ENCODE data around the gene PRRT1. TPM values are rescaled to one million over a fixed set of nuclear protein-coding genes. Genes with fewer than 3 reads are reported as not detected.
A peak's percentile ranks its signal among the peaks of the same experiment; 100 is the strongest.
"Not testable (repeated sequence)": the region's sequence is repeated elsewhere in the genome, so short reads cannot be mapped to it uniquely, and the experiment has no call there.

Gene PRRT1
- total RNA-seq, 4 donors from 2014 or later: 0.49 to 0.81 (median 0.67) TPM; not detected in 1

DNA sequence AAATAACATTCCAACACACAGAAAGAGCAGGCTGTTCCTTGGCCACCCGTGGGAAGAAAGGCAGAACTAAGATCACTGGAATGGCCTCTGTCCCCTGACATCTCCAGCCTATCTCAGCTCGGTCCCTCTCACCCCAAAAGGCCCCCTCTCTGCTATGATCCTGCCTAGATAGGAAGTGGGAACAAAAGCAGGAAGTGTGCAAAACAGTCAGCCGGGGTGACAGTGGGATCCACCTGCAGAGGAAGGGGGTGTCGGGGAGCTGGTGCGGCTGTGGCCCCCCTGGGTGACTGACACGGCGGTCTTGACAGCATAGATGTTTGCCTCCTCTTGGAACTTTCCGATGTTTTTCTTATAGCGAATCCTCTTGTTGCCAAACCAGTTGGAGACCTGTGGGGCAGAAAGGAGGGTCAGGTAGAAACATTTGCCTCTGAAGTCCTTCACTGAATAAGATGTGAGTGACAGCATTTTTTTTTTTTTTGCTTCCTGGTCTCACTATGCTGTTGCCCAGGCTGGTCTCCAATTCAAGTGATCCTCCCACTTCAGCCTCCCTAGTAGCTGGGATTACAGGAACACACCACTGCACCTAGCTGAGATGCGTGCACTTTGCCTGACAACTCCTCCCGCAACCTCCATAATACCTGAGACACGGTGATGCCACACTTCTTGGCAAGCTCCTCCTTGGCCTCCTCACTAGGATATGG lies 35.4 kb upstream of the PRRT1 start:
- DNase-seq: no peak
- Histone ChIP-seq H3K36me3 (peaks cover 6 to 20% of the 10 kb centered on the region in 2 donors), H3K4me3 (replicated peaks in 1 of 3) (no peak overlapping the region), H3K4me1 (peaks cover 32 to 58% of the 10 kb centered on the region in 2 donors), H3K27me3 (no peaks in the 10 kb centered on the region), H3K27ac (peak overlapping the region in 2 of 3 donors; percentile 85 to 88), H3K9me3 (no peaks in the 10 kb centered on the region)
- 64 to 73% methylated on average over 12 of the region's 12 CpGs for WGBS, 2 donors
- intact Hi-C loops (cut with DNase I): no loop called here
- TF ChIP-seq POLR2A (IDR thresholded peaks at IDR 0.05): no peak
- TF ChIP-seq CTCF (IDR thresholded peaks at IDR 0.05): no peak

GRCh38 chr6:32186151-32186840 lies 34.6 kb upstream of the PRRT1 start:
- Histone ChIP-seq H3K27ac (peak overlapping the region; percentile 85 to 88 (median 88)), H3K4me1 (peaks cover 32 to 57% of the 10 kb centered on the region in 2 donors), H3K36me3 (peaks cover 8 to 22% of the 10 kb centered on the region in 2 donors)
- 72 to 79% methylated on average over 10 of the region's 10 CpGs for WGBS, 2 donors
- intact Hi-C loops (cut with DNase I); DNase-seq; H3K27me3 ChIP-seq; H3K9me3 ChIP-seq; H3K4me3 ChIP-seq (replicated peaks in 1 of 3): not testable (repeated sequence)

DNA sequence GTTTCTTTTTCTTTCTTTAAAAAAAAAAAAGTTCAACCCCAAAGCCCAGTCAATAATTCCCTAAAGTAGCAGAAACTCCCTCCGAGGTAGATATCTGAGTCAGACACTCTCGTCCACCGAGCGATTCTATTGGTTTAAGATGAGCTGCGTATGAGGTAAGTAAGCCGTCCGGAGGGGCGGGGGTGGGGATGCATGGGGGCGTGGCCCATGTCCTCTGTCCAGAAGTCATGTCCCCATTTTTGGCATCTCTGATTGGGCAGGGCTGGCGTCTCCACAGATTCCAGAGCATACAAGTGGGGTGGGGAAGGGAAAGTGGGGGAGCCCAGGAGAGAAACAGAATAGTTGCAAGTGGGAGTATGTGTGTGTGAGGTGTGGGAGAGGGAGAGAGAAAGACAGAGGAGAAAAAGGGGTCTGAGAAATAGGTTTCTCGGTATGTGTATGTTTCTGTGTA lies 34.0 kb upstream of the PRRT1 start:
- H3K4me3 ChIP-seq (replicated peaks in 1 of 3); H3K9me3 ChIP-seq; intact Hi-C loops (cut with DNase I); H3K27me3 ChIP-seq: not testable (repeated sequence)
- H3K36me3 ChIP-seq: peaks cover 11 to 27% of the 10 kb centered on the region in 2 donors
- H3K4me1 ChIP-seq: peaks cover 32 to 52% of the 10 kb centered on the region in 2 donors
- peak overlapping the region; percentile 85 to 88 (median 88) for H3K27ac ChIP-seq
- peak in 1 of 2 donors; percentile 69 for TF ChIP-seq POLR2A (IDR thresholded peaks at IDR 0.05)
- peak; percentile 92 to 96 for DNase-seq
- WGBS, 2 donors: 19% methylated on average over 11 of the region's 11 CpGs

DNA sequence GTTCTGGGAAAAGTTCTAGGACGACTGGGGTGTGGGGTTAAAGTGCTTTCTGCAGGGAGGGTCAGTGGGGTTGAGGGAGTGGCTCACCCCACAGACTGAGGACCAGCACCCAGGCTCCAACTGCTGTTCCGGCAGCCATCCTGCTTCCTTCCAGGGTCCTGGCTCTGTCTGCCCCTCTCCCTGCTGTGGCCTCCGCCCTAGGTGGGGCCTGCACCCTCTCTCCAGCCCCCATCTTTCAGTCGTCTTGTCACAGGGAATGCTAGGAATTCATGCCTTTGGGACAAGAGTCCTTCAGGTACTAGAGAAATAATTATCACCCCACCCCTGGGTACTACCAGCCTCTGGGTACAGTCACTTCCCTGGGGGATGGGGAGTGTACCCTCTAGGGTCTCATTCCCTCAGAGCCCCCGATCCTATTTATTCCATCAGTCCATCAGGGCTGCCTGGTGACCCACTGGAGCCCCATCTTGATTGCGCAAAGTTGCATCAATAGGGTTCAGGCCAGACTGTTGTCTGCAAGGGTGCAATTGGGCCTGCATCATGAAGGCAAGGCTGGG lies 32.4 kb upstream of the PRRT1 start, which contains the start of gene AGER:
TSS of gene AGER (minus strand) at position 170 of the 557 bp plus-strand sequence. CDS start at position 139, 31 bp downstream.
- H3K27me3 ChIP-seq: no peaks in the 10 kb centered on the region
- peak within 1 kb of the TSS; percentile 85 to 88 (median 88) for H3K27ac ChIP-seq
- intact Hi-C loops (cut with DNase I): no loop called here
- no peaks in the 10 kb centered on the region for H3K9me3 ChIP-seq
- peaks cover 11 to 27% of the 10 kb centered on the region in 2 donors for H3K36me3 ChIP-seq
- no peak for DNase-seq
- WGBS, 2 donors: 53 to 65% methylated on average over 5 to 6 of the region's 6 CpGs
- no peak for TF ChIP-seq POLR2A (IDR thresholded peaks at IDR 0.05)
- TF ChIP-seq CTCF (IDR thresholded peaks at IDR 0.05): no peak
- H3K4me1 ChIP-seq: peaks cover 40 to 61% of the 10 kb centered on the region in 2 donors
- H3K4me3 ChIP-seq (replicated peaks in 1 of 3): no peak within 1 kb of the TSS

DNA sequence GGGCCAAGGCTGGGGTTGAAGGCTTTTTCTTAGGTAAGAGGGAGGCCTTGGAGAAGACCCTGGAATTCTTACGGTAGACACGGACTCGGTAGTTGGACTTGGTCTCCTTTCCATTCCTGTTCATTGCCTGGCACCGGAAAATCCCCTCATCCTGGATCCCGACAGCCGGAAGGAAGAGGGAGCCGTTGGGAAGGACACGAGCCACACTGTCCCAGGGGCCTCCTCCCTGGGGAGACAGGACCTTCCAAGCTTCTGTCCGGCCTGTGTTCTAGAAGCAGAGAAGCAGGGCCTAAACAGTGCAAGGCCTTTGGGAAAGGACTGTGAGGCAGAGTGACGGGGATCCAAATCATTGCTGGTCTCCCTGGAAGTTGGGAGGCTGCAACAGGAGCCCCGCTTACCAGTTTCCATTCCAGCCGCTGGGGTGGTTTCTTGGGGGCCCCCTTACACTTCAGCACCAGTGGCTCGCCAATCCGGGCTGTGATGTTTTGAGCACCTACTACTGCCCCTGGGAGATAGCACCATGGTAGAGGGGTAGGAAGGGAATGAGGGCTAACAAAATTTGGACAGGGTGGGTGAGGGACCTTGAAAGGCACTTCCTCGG lies 31.8 kb upstream of the PRRT1 start:
- no peak for DNase-seq
- Histone ChIP-seq H3K27me3 (no peaks in the 10 kb centered on the region), H3K27ac (peak overlapping the region; percentile 85 to 88 (median 88)), H3K4me1 (peaks cover 39 to 60% of the 10 kb centered on the region in 2 donors), H3K4me3 (replicated peaks in 1 of 3) (no peak overlapping the region), H3K9me3 (no peaks in the 10 kb centered on the region), H3K36me3 (peaks cover 11 to 27% of the 10 kb centered on the region in 2 donors)
- WGBS, 2 donors: 79 to 80% methylated on average over 13 to 15 of the region's 15 CpGs
- TF ChIP-seq CTCF (IDR thresholded peaks at IDR 0.05) (no peak), POLR2A (IDR thresholded peaks at IDR 0.05) (no peak)
- intact Hi-C loops (cut with DNase I): no loop called here

Measured in thyroid gland (tissue), 4 donors.